ENCODE results near the gene PLXNB1. TPM values are rescaled to one million over a fixed set of nuclear protein-coding genes. Genes with fewer than 3 reads are reported as not detected.

PLXNB1 gene
- total RNA-seq, 1 donor from 2014 or later = 115 TPM

- TF ChIP-seq, protein P1, sequence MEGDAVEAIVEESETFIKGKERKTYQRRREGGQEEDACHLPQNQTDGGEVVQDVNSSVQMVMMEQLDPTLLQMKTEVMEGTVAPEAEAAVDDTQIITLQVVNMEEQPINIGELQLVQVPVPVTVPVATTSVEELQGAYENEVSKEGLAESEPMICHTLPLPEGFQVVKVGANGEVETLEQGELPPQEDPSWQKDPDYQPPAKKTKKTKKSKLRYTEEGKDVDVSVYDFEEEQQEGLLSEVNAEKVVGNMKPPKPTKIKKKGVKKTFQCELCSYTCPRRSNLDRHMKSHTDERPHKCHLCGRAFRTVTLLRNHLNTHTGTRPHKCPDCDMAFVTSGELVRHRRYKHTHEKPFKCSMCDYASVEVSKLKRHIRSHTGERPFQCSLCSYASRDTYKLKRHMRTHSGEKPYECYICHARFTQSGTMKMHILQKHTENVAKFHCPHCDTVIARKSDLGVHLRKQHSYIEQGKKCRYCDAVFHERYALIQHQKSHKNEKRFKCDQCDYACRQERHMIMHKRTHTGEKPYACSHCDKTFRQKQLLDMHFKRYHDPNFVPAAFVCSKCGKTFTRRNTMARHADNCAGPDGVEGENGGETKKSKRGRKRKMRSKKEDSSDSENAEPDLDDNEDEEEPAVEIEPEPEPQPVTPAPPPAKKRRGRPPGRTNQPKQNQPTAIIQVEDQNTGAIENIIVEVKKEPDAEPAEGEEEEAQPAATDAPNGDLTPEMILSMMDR (IDR thresholded peaks at IDR 0.05) = no peak
- Mint-ChIP-seq H3K4me1 (ENCODE audit: low read depth) (peaks cover 82% of the 10 kb centered on the region), H3K4me3 (ENCODE audit: unreplicated experiment) (peak overlapping the region; percentile 78), H3K36me3 (ENCODE audit: low read depth) (peaks cover 3% of the 10 kb centered on the region), H3K9me3 (ENCODE audit: low read depth) (no peaks in the 10 kb centered on the region), H3K27ac (ENCODE audit: unreplicated experiment) (peak overlapping the region; percentile 80), H3K27me3 (ENCODE audit: low read depth) (no peaks in the 10 kb centered on the region)
- peak; percentile 70 for DNase-seq (ENCODE audit: low spot score)
Measured at GRCh38 chr3:48428572-48429316, 1.1 kb downstream of the PLXNB1 start.

GRCh38 chr3:48428088-48428571 is 1.8 kb downstream of the PLXNB1 start:
- Mint-ChIP-seq H3K4me3 (ENCODE audit: unreplicated experiment) (peak overlapping the region; percentile 78), H3K36me3 (ENCODE audit: low read depth) (peaks cover 4% of the 10 kb centered on the region), H3K4me1 (ENCODE audit: low read depth) (peaks cover 80% of the 10 kb centered on the region), H3K9me3 (ENCODE audit: low read depth) (no peaks in the 10 kb centered on the region), H3K27ac (ENCODE audit: unreplicated experiment) (peak overlapping the region; percentile 80), H3K27me3 (ENCODE audit: low read depth) (no peaks in the 10 kb centered on the region)
- TF ChIP-seq, protein P1 (IDR thresholded peaks at IDR 0.05) = no peak
- DNase-seq (ENCODE audit: low spot score) = no peak

GRCh38 chr3:48427630-48427962 is 2.3 kb downstream of the PLXNB1 start:
- no peaks in the 10 kb centered on the region for H3K27me3 Mint-ChIP-seq (ENCODE audit: low read depth)
- H3K27ac Mint-ChIP-seq (ENCODE audit: unreplicated experiment) = peak overlapping the region; percentile 80
- no peaks in the 10 kb centered on the region for H3K9me3 Mint-ChIP-seq (ENCODE audit: low read depth)
- peak; percentile 68 for DNase-seq (ENCODE audit: low spot score)
- peaks cover 6% of the 10 kb centered on the region for H3K36me3 Mint-ChIP-seq (ENCODE audit: low read depth)
- H3K4me1 Mint-ChIP-seq (ENCODE audit: low read depth) = peaks cover 80% of the 10 kb centered on the region
- TF ChIP-seq, protein P1 (IDR thresholded peaks at IDR 0.05) = no peak
- H3K4me3 Mint-ChIP-seq (ENCODE audit: unreplicated experiment) = peak overlapping the region; percentile 78

- peak overlapping the region; percentile 78 for H3K4me3 Mint-ChIP-seq (ENCODE audit: unreplicated experiment)
- H3K9me3 Mint-ChIP-seq (ENCODE audit: low read depth) = no peaks in the 10 kb centered on the region
- H3K27ac Mint-ChIP-seq (ENCODE audit: unreplicated experiment) = peak overlapping the region; percentile 80
- no peaks in the 10 kb centered on the region for H3K27me3 Mint-ChIP-seq (ENCODE audit: low read depth)
- H3K36me3 Mint-ChIP-seq (ENCODE audit: low read depth) = peaks cover 6% of the 10 kb centered on the region
- no peak for DNase-seq (ENCODE audit: low spot score)
- TF ChIP-seq, protein P1 (IDR thresholded peaks at IDR 0.05) = no peak
- peaks cover 75% of the 10 kb centered on the region for H3K4me1 Mint-ChIP-seq (ENCODE audit: low read depth)
Measured at GRCh38 chr3:48426944-48427629, 2.8 kb downstream of the PLXNB1 start.

- Mint-ChIP-seq H3K9me3 (ENCODE audit: low read depth) (no peaks in the 10 kb centered on the region), H3K27ac (ENCODE audit: unreplicated experiment) (peak overlapping the region; percentile 92), H3K4me1 (ENCODE audit: low read depth) (peaks cover 70% of the 10 kb centered on the region), H3K27me3 (ENCODE audit: low read depth) (no peaks in the 10 kb centered on the region), H3K4me3 (ENCODE audit: unreplicated experiment) (peak overlapping the region; percentile 26), H3K36me3 (ENCODE audit: low read depth) (peaks cover 3% of the 10 kb centered on the region)
- TF ChIP-seq, protein P1 (IDR thresholded peaks at IDR 0.05) = no peak
- peak; percentile 57 for DNase-seq (ENCODE audit: low spot score)
Measured at GRCh38 chr3:48426401-48426909, 3.4 kb downstream of the PLXNB1 start.
